Right lobe of liver (tissue), 4 donors: ENCODE measurements around the gene RELN.

Source experiments
- CTCF ChIP-seq, 4 donors: fragments of 200-600 bp in 3 of 4; fragments of 450-650 bp in 1 of 4; IDR thresholded peaks; one replicate each; pipeline versions ENCODE4 v1.5.1 to v1.8.0; 2016 to 2022; ENCODE audit warnings: antibody characterized with exemption in 4 of 4, mild to moderate bottlenecking in 2 of 4
- POLR2A ChIP-seq: fragments of 450-650 bp; IDR thresholded peaks from one replicate; pipeline ENCODE4 v1.6.1; 2017; ENCODE audit warnings: antibody characterized with exemption, mild to moderate bottlenecking
- donor health status: DM: no; HTN: no; CAD: no.
- donor health status: DM: no; HTN: no; CAD: no.
- donor health status: DM: no; HTN: yes; CAD: no.

- TF ChIP-seq CTCF (IDR thresholded peaks at IDR 0.05), result no peak
- TF ChIP-seq POLR2A, result no peak
These were observed 40.1 kb downstream of the RELN start for GRCh38 chr7:103949374-103949773.
